ENCODE data around the gene SELENOF.

The SELENOF gene

DNA sequence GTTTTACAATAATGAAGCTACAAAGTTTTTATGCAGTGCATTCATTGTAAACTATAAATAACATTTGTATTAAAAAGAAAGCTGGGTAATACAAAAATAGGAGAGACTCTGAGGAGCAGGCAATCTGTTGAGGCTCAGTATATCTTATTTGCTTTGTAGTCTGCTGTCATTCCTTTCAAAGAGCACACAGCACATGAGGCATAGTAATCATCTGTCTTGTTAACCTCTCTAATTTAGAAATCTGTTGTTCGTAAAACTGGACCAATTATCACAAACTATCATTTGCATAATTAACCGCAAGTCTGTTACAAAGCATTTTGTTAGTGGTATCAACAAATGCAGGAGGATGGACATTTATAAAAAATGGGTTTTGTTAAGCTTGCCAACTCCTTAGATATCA, 51.0 kb downstream of the SELENOF start:
- no peak overlapping the region for H3K4me3 ChIP-seq (ENCODE audit: low read length)
- peaks cover 14% of the 10 kb centered on the region for H3K79me2 ChIP-seq (ENCODE audit: low read length)
- H3K4me1 ChIP-seq (ENCODE audit: low read length) = peaks cover 30% of the 10 kb centered on the region
- no peaks in the 10 kb centered on the region for H4K20me1 ChIP-seq (ENCODE audit: insufficient read depth, low read length)
- H3K27ac ChIP-seq (ENCODE audit: low read length) = no peak overlapping the region
- no peaks in the 10 kb centered on the region for H3K9me3 ChIP-seq (ENCODE audit: insufficient read depth, low read length)
- no peak overlapping the region for H3K9ac ChIP-seq (ENCODE audit: low read length)
- H3K36me3 ChIP-seq (replicated peaks; ENCODE audit: low read depth, low read length) = peaks cover 17% of the 10 kb centered on the region
- TF ChIP-seq, protein P1, sequence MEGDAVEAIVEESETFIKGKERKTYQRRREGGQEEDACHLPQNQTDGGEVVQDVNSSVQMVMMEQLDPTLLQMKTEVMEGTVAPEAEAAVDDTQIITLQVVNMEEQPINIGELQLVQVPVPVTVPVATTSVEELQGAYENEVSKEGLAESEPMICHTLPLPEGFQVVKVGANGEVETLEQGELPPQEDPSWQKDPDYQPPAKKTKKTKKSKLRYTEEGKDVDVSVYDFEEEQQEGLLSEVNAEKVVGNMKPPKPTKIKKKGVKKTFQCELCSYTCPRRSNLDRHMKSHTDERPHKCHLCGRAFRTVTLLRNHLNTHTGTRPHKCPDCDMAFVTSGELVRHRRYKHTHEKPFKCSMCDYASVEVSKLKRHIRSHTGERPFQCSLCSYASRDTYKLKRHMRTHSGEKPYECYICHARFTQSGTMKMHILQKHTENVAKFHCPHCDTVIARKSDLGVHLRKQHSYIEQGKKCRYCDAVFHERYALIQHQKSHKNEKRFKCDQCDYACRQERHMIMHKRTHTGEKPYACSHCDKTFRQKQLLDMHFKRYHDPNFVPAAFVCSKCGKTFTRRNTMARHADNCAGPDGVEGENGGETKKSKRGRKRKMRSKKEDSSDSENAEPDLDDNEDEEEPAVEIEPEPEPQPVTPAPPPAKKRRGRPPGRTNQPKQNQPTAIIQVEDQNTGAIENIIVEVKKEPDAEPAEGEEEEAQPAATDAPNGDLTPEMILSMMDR (IDR thresholded peaks at IDR 0.05; ENCODE audit: low read depth, low read length) = no peak
- no peak for TF ChIP-seq EZH2phosphoT487 (IDR thresholded peaks at IDR 0.05; ENCODE audit: low read depth)
- no peaks in the 10 kb centered on the region for H3K27me3 ChIP-seq (ENCODE audit: low read depth, low read length)
- H3K4me2 ChIP-seq (ENCODE audit: low read length) = no peak overlapping the region
- no peak overlapping the region for H2AFZ ChIP-seq (ENCODE audit: low read depth, low read length)

DNA sequence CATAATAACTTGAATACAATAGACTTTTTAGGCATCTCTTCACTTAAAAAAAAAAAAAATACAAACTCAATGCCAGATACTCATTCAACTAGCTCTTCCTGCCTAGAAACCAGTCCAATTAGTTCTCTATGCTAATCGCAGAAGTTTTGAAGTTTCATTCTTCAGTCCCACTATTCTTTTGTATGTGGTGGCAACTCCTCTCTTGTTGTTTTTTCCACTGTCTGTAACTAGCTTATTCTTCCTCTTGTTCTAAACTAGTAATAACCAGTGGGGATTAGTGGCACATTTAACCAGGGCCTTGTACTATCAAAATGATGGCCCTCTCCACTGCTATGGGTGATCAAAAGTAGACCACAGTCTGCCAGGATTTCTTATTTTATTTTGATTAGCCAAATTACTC, 52.5 kb downstream of the SELENOF start:
- Histone ChIP-seq H3K27ac (ENCODE audit: low read length) (no peak overlapping the region), H3K27me3 (ENCODE audit: low read depth, low read length) (no peaks in the 10 kb centered on the region), H3K4me3 (ENCODE audit: low read length) (no peak overlapping the region), H3K4me2 (ENCODE audit: low read length) (no peak overlapping the region), H4K20me1 (ENCODE audit: insufficient read depth, low read length) (no peaks in the 10 kb centered on the region), H2AFZ (ENCODE audit: low read depth, low read length) (no peak overlapping the region), H3K36me3 (replicated peaks; ENCODE audit: low read depth, low read length) (peaks cover 17% of the 10 kb centered on the region), H3K79me2 (ENCODE audit: low read length) (peaks cover 12% of the 10 kb centered on the region; the same call in 1 of the 2 replicates), H3K9ac (ENCODE audit: low read length) (no peak overlapping the region), H3K4me1 (ENCODE audit: low read length) (peaks cover 25% of the 10 kb centered on the region), H3K9me3 (ENCODE audit: insufficient read depth, low read length) (no peaks in the 10 kb centered on the region)
- TF ChIP-seq, protein P1 (IDR thresholded peaks at IDR 0.05; ENCODE audit: low read depth, low read length) = no peak
- TF ChIP-seq EZH2phosphoT487 (IDR thresholded peaks at IDR 0.05; ENCODE audit: low read depth) = no peak

DNA sequence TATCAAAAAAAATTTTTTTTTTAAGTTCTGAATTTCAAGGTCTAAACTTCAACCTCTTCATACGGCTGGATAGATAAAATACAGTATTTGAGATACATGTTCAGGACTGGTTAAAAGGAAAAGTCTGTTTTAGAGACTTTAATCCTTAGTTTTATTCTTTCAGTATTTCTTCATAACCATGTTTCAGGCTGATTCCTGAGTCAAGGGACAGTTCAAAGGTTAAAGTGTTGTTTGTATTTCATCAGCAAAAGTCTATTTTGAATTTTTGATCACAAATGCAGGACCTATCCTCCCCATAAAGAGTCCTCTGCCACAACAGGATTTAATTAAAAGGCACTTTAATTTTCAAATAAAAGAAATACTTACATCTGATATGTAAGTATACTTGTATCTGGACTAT, 53.5 kb downstream of the SELENOF start:
- Histone ChIP-seq H3K4me1 (ENCODE audit: low read length) (peaks cover 15% of the 10 kb centered on the region), H3K79me2 (ENCODE audit: low read length) (peaks cover 7% of the 10 kb centered on the region; the same call in 1 of the 2 replicates), H3K9me3 (ENCODE audit: insufficient read depth, low read length) (no peaks in the 10 kb centered on the region), H3K27ac (ENCODE audit: low read length) (no peak overlapping the region), H3K27me3 (ENCODE audit: low read depth, low read length) (no peaks in the 10 kb centered on the region), H4K20me1 (ENCODE audit: insufficient read depth, low read length) (no peaks in the 10 kb centered on the region), H3K36me3 (replicated peaks; ENCODE audit: low read depth, low read length) (peaks cover 14% of the 10 kb centered on the region), H3K4me2 (ENCODE audit: low read length) (no peak overlapping the region), H2AFZ (ENCODE audit: low read depth, low read length) (no peak overlapping the region), H3K9ac (ENCODE audit: low read length) (no peak overlapping the region), H3K4me3 (ENCODE audit: low read length) (no peak overlapping the region)
- TF ChIP-seq EZH2phosphoT487 (IDR thresholded peaks at IDR 0.05; ENCODE audit: low read depth) = no peak
- TF ChIP-seq, protein P1 (IDR thresholded peaks at IDR 0.05; ENCODE audit: low read depth, low read length) = no peak

DNA sequence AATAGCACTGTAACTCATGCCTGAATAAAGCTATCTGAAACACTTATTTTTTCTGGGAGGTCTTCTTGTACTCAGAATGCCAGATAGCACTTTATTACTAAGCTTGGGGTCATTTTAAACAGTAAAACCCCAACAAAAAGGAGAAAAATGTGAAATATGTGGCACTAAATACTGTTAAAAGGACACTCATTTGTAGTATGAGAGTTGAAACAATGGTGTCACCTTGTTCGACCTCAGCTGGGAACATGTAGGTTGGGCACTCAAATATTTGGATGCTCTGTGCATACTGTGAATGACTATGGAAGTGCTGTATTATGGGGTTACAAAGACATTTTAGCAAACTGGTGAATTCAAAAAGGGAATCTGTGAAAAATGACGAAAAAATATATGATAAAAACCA, 53.9 kb downstream of the SELENOF start:
- no peaks in the 10 kb centered on the region for H3K9me3 ChIP-seq (ENCODE audit: insufficient read depth, low read length)
- no peak overlapping the region for H3K4me2 ChIP-seq (ENCODE audit: low read length)
- TF ChIP-seq, protein P1 (IDR thresholded peaks at IDR 0.05; ENCODE audit: low read depth, low read length) = no peak
- TF ChIP-seq EZH2phosphoT487 (IDR thresholded peaks at IDR 0.05; ENCODE audit: low read depth) = no peak
- H3K27ac ChIP-seq (ENCODE audit: low read length) = no peak overlapping the region
- H4K20me1 ChIP-seq (ENCODE audit: insufficient read depth, low read length) = no peaks in the 10 kb centered on the region
- H3K4me1 ChIP-seq (ENCODE audit: low read length) = peaks cover 13% of the 10 kb centered on the region
- H3K79me2 ChIP-seq (ENCODE audit: low read length) = peaks cover 3% of the 10 kb centered on the region; the same call in 1 of the 2 replicates
- H3K36me3 ChIP-seq (replicated peaks; ENCODE audit: low read depth, low read length) = peaks cover 14% of the 10 kb centered on the region
- no peak overlapping the region for H3K9ac ChIP-seq (ENCODE audit: low read length)
- H2AFZ ChIP-seq (ENCODE audit: low read depth, low read length) = no peak overlapping the region
- no peak overlapping the region for H3K4me3 ChIP-seq (ENCODE audit: low read length)
- no peaks in the 10 kb centered on the region for H3K27me3 ChIP-seq (ENCODE audit: low read depth, low read length)
